ENCODE data around the gene GALNS.
"Not testable (repeated sequence)": the region's sequence is repeated elsewhere in the genome, so short reads cannot be mapped to it uniquely, and the experiment has no call there.

Gene GALNS

DNA sequence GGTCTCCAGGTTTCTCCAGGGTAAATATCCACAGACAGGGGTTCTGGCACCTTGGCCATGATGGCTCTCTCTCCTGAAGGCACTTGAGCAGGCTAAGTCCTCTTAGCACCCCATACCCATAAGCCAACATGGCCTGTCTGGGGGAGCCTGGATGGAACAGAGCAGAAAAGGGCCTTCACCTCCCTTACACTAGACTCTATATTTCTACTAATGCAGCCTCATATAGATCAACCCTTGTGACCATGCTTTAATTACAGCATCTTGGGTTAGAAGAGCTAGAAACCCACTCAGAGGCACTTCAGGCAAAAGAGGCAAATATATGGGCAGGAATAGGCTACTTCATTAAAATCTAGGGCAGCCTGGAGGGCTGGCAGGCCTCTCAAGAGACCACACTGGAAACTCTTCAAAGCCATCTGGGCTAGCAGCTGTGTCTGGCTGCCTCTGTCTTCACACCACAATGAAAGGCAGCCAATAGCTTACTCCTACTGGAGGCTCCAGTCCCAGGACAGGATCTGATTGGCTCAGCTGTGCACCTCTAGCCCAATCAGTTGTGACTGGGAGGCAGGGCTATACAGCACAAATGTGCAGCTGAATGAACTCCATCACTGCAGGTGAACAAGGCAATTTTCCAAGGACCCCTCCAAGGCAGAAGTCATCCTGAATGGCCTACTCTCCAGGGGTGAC lies 57.8 kb downstream of the GALNS start:
- peak; percentile 64 for DNase-seq

GRCh38 chr16:88798073-88798472 lies 58.7 kb downstream of the GALNS start:
- DNase-seq = no peak

- no peak for DNase-seq
Observed at GRCh38 chr16:88796278-88796677, 60.5 kb downstream of the GALNS start.

- no peak for DNase-seq
Observed at GRCh38 chr16:88793251-88793954, 63.3 kb downstream of the GALNS start.

DNA sequence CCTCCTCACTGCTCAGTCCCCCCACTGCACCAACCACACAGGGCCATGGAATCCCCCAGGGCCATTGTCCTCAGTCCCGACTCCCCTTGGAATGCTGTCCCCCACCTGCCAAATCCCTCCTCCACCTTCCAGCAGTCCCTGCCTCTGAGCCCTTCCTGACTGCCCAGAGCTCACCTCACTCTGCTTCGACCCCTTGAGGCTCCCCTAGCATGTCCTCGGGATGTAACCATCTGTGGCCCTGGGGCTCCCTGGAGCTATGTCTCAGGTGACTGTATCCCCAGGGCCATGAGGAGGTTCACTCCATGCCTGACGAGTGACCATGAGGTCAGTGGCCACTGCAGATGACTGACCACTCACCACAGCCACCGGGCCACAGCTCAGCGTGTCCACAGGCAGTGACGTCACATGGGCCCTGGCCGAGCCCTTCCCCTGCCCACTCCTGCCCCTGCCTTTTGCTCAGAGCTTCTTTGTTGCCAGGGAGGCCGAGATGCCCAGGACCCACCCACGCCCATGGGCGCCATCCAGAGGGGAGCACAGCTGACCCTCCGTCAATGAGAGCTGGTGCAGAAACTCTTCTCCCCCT lies 64.0 kb downstream of the GALNS start:
- no peak for DNase-seq

- DNase-seq = no peak
Observed at GRCh38 chr16:88792078-88792550, 64.6 kb downstream of the GALNS start.

DNA sequence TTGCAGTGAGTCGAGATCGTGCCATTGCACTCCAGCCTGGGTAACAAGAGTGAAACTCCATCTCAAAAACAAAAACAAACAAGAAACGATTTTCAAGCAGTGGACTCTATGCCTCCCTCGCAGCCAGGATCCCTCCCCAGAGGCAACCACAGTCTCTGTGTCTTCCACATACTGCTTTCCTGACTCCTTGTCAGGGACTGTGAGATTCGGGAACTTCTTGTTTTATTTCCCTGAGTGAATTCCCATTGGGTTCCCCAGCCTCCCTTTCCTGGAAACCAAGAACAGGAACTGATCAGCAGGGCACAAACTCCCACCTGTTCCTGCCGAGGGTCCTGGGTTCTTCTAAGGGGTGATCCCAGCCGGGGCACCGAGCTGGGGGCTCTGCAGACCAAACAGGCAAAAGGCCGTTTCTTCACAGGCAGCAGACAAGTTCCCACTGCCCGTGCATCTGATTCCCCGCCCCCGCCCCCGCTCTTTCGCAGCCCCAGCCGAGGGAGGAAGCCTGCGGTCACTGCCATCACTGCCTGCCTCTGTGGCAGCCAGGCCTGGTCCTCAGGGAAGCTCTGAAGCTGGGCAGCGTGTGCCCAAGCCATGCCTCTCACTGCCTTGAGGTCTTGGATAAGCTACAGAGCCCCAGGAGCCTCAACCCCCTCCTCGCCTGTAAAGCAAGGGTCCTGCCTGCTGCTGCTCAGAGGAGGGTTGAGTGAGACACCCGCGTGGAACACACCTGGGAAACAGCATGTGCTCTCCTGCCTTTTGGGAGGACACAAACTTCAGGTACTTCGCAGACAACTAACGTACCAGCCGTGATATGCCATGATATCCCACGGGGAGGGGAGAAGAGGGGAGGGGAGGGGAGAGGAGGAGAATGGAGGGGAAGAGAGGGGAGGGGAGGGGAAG lies 66.2 kb downstream of the GALNS start:
- DNase-seq = no peak

DNA sequence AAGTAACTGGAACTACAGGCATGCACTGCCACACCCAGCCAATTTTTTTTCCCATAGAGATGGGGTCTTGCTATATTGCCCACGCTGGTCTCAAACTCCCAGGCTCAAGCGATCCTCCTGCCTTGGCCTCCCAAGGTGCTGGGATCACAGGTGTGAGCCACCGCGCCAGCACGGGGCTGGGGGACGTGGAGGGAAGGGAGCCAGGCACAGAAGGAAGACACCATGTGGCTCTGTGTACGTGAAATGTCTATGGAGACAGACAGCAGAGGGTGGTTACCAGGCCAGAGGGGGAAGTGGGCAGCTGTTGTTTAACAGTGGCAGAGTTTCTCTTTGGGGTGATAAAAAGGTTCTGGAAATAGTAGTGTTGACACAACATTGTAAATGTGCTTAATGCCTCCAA lies 67.2 kb downstream of the GALNS start:
- no peak for DNase-seq

GRCh38 chr16:88788749-88789148 lies 68.0 kb downstream of the GALNS start:
- not testable (repeated sequence) for DNase-seq

DNA sequence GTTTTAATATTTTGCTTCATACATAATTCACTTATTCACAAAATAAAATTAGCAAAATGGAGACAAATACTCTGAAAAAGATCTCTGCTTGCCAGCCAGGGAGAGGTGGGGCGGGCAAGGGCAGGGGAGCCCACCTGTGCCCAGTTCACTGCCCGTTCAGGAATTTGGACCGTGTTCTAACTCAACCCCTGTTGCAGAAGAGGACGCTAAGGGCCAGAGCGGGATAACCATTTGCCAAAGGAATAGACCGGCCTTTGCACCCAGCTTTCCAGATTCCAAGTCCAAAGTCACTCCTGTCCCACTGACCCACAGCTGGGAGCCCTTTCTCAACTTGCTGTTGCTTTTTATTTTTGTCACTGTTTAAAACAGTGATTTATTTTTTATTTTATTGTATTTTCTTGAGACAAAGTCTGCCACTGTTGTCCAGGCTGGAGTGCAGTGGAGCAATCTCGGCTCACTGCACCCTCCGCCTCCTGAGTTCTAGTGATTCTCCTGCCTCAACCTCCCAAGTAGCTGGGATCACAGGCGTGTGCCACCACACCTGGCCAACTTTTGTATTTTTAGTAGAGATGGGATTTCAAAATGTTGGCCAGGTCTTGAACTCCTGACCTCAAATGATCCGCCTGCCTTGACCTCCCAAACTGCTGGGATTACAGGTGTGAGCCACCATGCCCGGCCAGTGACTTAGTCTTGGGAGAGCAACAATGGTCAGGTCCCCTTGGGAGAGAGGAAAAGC lies 69.0 kb downstream of the GALNS start:
- no peak for DNase-seq

DNA sequence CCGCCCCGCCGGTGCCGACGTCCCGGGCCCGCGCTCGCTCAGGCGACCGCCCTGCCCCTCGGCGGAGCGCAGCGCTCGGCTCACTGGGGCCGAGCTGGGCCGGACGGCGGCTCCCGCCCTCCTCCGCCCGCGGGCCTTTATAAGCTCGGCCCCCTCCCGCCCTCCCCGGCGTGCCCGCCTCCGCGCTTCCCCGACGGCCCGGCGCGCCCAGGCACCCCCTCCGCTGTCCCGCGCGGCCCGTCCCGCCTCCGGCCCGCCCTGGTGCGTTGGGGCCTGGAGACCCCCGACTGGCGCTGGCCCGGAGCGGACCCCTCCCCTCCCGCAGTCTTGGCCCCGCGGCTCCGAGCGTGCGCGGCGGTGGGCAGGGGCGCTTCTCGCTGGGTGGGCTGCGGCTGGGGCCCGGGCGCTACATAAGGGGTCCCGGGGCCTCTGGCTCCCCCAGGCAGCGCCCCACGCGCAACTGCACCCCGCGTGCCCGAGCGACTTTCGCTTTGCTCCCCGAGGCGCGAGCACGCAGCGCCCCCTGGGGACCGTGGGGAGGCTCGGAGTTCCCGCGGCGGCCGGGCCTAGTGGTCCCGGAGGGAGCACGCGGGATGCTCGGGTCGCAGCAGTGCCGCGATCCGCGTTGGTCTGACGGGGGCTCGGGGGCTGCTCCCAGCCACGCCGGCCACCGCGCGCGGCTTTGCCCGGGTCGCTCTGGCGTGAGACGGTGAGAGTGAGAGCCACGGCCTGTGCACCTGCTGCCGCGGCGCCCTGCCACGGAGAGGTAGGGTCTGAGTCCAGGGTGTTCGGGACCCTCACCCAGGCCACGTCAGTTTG lies 71.4 kb downstream of the GALNS start, which contains the start of gene PIEZO1:
Gene PIEZO1 (minus strand): TSS at position 115 of the 819 bp plus-strand sequence. CDS start 256 bp downstream, outside the sequence.
- no peak for DNase-seq

DNA sequence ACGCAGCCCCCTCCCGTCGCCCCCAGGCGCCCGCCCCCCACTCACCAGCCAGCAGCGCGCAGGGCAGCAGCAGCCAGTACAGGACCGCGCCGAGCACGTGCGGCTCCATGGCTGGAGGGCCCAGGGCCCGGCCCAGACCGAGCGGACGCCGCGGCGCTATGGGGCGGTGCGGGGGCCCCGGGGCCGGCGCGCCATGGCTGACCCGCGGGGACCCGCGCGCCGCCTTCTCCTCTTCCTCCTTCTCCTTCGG lies 72.0 kb downstream of the GALNS start:
- DNase-seq = no peak

DNA sequence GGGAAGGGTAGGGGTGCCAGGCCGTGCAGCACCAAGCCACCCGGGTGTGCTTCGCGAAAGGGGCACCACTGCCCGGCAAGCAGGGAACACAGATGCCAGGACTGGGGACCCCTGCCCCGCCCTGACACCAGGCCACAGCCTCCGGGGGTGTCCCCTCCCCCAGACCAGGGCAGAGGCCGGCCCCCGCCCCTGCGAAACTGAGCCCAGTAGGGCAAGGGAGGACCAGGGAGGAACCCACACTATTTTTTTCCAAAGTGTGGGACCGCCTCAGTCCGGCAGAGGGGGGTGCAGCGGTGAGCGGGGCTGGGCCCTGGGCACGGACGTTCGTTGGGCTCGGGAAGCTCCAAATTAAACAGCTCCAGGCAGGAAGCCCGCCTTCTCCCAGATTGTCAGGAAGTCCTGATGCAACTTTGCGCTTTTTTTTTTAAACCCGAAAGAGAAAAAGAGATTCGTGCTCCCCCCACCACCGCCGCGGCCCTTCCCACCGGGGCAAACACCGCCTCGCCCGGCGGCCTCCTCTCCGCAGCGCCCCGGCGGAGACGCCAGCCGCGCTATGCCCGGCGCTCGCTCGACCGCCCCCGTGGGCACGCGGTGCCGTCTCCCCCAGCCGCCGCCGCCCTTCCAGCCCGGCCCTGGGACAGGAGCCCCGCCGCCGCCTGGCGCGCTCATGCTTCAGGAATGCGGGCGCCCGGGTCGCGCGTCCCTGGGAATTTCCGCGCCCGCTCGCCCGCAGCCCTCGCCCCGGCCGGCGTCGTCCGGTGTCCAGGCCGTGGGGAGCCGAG lies 72.5 kb downstream of the GALNS start:
- peak; percentile 16 for DNase-seq

- no peak for DNase-seq
Observed at GRCh38 chr16:88783391-88784073, 73.2 kb downstream of the GALNS start.

DNA sequence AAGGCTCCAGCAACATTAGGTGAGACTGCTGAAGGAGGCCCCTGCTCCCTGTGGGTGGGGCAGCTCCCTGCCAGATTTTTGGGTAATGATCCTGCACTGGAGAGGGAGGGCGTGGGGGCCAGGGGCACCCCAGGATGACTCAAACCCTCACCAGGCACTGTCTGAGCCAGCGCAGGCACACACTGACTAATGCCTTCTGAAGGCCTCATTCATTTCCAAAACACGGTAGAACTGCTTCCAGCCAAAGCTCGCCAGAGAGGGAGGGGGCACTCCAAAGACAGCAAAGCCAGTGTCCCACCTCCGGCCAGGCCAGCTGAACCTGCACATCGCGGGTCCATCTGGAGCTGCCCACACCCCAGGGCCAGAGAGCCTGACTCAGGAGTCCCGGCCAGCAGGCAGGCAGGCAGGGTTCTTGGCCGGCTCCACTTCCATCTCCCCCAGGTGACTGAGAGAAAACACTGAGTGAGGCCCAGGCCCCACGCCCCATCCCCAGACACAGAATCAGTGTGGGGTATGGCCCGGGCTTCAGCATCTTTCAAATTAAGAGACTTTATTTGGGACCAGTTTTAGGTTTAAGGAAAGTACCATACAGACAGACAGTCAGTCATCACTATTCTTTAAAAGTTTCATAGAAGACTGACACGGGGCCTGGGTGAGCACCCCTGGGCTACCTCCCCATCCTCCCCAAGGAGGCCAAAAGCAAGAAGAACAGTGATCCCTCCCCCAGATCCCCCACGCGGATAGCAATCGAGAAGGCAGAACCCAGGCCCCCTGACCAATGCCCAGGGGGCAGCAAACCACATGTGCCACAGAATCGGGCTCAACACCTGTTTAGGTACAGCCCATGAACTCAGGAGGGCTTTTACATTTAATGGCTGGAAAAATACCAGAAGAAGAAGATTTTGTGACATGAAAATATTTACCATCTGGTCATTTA lies 74.0 kb downstream of the GALNS start:
- DNase-seq = no peak

GRCh38 chr16:88781140-88782077 lies 75.3 kb downstream of the GALNS start:
- no peak for DNase-seq

- DNase-seq = no peak
Observed at GRCh38 chr16:88780142-88781062, 76.3 kb downstream of the GALNS start.
